GM19455 (cell line): ENCODE data around the gene ITM2C.
A peak's percentile ranks its signal among the peaks of the same experiment; 100 is the strongest.

Experiments
- ATAC-seq: cut with Tn5 transposase; IDR thresholded peaks from one replicate; pipeline ENCODE4 v1.9.1; 2021; ENCODE audit not compliant: unreplicated experiment

ITM2C gene

DNA sequence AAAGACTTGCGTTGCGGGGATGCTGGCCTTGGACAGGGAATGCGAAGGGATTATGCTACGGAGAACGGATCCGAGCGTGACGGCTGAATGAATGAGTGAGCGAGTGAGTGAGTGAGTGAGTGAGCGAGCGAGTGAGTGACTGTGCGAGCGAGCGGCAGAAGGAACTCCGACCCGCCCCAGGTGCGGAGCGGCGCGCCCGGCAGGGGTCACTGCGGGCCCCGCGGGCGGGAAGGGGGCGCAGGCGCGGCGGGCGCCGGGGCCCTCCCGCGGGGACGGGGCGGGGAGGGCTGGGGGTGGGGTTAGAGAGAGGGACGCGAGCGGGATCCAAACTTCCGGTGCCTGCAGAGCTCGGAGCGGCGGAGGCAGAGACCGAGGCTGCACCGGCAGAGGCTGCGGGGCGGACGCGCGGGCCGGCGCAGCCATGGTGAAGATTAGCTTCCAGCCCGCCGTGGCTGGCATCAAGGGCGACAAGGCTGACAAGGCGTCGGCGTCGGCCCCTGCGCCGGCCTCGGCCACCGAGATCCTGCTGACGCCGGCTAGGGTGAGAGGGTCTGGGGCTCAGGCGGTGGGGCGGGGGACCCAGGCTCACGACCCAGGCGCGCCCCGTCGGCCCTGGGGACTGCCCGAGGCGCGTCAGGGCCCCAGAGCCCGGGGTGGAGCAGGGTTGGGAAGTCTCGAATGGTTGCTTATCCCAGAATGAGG lies at the start of gene ITM2C:
Gene ITM2C, plus strand, starts transcription at position 338 of the 702 bp plus-strand sequence. Its CDS starts 84 bp downstream, at position 422.
- ATAC-seq = peak; percentile 83

DNA sequence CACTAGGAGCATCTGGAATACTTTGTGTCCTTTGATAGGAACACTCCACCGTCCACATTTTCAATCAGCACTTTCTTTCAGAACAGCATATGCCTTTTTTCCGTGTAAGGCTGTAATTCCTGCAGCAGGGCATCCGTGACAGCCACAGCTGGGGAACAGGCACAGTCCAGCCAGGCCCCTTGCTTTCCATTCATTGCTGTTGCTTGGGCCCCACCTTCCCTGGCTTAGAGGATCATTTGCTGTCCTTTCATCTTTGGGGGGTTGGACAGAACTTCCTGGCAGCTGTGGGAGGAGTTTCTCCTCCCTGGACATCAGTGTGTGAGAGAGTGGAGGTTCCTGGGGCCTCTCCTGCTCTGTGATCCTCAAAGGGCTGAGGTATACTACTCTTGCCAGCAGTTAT lies 49.7 kb upstream of the ITM2C start:
- no peak for ATAC-seq

GRCh38 chr2:230816735-230817134 lies 48.0 kb upstream of the ITM2C start:
- no peak for ATAC-seq

- ATAC-seq = no peak
These were observed 45.3 kb upstream of the ITM2C start for GRCh38 chr2:230819433-230819832.

DNA sequence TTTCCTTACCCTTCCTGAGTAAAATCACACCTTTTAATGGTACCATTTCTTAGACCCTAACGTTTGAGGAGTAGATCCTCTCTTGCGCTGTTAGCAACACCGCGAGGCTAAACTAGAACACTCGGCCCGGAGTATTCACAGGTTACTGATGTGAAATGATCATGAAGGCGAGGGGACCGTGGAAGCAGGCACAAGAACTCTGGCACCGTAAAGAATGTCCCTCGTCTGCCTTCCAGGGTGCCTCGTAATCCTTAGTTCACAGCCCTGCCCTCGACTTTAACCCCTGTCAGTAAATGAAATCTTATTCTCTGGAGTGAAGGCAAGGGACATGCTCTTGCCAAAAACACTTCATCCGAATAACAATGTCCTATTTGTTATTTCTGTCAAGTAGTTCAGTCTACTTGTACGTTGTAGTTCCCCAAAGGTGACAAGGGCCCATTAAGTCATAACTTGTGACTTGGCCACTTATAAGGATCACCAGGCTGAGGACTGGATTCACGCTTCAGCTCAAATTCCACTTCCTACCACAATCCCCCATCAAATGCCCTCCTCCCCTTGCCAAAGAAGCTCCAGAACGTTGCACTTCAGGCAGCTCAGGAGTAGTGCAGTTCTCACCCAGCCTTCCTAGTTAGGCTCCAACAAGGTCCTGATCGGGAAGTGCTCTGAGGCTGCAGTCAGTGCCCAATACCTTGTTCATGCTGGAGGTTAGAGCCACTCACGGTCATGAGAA lies 43.3 kb upstream of the ITM2C start:
- no peak for ATAC-seq

- no peak for ATAC-seq
These were observed 42.7 kb upstream of the ITM2C start for GRCh38 chr2:230821991-230822520.

DNA sequence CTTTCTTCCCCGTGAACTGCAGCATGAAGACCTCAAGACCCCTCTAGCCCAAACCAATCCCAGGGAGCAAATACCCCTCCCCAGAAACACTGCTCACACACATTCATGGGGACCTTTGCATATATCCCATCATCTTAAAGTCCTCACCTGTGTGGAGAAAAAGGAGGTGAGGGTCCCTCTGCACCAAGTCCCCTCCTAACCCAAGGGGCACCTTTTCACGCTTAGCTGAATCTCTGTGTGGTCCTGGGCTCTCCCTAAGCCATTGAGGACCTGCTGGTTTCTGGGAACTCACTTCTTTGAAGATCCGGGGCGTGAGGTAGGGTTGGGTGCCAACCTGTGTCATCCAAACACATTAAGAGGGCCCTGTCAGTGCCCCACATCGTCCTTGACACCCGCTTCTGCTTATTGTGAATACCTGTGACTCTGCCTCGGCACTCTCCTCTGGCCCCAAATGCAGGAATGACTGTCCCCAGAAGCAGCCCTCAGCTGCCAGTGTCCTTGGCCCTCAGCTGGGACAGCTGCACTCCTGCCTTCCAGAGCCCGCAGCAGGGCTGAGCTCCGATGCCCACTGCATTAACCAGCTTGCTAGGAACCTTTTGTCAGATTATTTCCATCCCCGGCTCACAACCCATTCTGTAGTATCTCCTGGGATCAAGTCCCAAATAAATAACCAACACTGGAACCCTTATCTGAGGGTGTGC lies 41.3 kb upstream of the ITM2C start:
- ATAC-seq = no peak

GRCh38 chr2:230824406-230824978 lies 40.2 kb upstream of the ITM2C start:
- ATAC-seq = no peak

DNA sequence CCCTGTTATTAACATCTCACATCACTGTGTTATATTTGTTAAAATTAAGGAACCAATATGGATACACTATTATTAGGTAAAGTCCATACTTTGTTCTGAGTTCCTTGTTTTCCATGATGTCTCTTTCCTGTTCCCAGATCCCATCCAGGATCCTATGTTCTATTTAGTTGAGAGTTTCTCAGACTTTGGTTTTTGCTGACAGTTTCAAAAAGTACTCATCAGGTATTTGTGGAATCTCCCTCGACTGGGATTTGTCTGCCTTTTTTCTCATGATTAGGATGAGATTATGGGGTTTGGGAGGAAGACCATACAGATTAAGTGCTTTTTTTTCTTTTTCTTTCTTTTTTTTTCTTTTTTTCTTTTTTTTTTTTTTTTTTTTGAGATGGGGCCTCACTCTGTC lies 39.4 kb upstream of the ITM2C start:
- no peak for ATAC-seq

DNA sequence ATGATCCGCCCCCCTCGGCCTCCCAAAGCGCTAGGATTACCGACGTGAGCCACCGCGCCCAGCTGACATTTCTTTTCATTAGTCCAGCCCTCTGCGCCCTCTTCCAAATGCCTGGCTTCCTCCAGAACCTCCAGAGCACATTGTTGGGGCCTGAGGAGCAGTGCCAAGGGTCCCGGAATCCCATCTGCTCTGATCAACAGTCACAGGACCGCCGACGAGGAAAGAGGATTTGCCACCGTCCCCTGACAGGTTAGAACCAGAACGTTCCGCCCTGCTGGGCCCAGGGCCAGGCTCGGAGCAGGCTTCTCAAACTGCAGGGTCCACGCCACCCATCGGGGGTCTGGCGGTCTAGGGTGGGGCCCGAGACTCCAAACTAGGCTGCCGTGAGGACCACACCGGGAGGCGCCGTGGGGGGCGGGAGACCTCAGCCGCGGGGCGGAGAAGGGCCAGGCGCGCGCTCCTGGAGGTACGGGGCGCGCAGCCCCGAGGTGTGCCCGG lies 36.9 kb upstream of the ITM2C start:
- no peak for ATAC-seq

DNA sequence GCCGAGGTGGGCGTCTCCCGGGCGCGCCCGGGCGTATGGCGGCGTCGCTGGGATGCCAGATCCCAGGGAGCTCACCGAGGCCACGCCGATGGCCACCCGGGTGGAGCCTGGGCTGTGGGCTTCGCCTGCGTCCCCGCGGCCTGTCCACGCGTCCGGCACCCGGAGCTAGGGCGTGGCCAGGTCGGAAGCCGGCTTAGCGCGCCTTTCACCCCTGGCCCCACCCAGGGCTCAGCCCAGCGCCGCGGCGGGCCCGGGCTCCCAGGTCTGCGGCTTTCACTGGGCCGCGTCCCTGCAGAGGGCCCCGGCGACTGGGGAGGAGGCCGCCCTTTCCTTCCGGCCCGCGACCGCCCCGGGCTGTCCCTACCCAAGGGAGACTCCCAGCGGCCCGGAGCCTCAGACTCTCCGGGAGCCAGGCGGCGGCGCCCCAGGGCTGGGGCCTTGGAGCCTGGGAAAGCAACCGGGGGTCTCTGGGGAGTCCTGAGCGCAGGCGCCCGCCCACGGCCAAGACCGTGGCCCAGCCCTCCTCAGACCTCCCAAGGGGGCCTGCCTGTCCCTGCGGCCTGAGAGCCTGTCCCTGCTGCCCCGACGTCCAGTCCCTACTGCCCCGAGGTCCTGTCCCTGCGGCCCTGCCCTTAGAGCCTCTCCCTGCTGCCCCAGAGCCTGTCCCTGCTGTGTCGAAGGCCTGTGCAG lies 36.3 kb upstream of the ITM2C start:
- ATAC-seq = no peak

DNA sequence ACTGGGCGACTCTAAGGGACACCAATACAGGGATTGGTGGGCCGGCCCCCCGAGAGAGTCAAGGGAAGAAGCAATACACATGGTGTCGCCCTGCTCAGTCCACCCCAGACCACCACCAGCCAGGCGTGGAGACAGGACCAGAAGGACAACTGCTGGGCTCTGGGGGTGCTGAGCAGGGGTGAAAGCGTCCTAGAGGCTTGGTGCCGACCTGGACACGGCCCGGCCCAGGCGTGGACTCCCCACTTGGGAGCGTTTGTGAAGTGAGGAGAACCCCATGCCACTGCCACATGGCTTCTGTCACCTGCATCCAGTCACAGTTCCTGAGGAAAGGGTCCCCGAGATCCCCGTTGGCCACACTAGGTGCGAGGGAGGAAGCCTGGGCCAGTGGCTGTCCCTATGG lies 35.4 kb upstream of the ITM2C start:
- ATAC-seq = no peak

DNA sequence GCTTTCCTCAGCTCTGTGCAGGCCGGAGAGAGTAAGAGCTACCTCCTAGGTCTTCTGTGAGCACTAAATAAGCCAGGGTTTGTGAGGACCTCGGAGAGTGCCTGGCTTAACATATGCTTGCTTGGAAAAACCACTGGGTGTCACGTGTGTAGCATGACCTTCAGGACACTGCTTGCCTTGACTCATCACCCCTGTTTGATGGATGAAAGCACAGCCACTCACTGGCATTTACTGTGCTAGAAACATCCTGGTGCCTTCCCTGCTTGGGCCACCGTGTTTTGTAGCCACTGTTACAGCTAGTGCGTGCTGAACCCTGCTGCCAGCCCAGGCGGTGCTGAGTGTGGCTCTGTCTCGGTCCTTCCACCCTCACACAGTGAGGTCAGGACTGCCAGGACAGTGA lies 34.8 kb upstream of the ITM2C start:
- no peak for ATAC-seq

DNA sequence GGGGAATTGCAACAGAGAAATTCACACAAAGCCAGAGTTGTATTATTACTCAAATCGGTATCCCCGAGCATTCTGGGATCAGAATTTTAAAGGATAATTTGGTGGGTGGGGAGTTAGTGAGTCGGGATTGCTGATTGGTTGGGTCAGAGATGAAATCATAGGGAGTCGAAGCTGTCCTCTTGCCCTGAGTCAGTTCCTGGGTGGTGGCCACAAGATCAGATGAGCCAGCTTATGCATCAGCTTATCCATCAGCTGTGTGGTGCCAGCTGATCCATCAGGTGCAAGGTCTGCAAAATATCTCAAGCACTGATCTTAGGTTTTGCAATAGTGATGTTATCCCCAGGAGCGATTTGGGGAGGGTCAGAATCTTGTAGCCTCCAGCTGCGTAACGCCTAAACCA lies 34.3 kb upstream of the ITM2C start:
- ATAC-seq = no peak

GRCh38 chr2:230840301-230840700 lies 24.4 kb upstream of the ITM2C start:
- ATAC-seq = no peak

GRCh38 chr2:230842473-230842872 lies 22.3 kb upstream of the ITM2C start:
- no peak for ATAC-seq

GRCh38 chr2:230843132-230843531 lies 21.6 kb upstream of the ITM2C start:
- ATAC-seq = no peak

- ATAC-seq = no peak
These were observed 18.4 kb upstream of the ITM2C start for GRCh38 chr2:230846360-230846759.

DNA sequence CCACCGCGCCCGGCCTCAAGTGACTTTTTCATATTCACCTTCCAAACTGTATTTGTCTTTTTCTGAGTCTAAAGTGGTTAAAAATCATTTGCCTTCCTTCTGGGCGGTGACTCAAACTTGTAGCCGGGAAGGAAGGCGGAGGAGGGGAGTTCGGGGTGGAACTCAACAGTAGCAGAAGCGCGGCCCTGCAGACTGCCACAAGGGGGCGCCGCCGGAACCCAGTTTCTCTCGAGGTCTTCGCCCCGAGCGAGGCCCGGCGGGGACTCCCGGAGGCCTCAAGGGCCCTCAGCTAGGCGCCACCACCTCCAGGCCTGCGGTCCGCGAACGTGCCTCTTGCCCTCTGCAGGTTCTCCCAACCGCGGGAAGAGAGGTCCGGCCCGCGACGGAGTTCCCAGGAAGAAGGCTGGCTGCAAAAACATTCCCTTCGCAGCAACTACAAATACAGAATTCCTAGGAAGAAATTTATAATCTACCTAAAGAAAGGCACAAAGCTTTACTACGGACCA lies 16.8 kb upstream of the ITM2C start:
- ATAC-seq = peak; percentile 88

DNA sequence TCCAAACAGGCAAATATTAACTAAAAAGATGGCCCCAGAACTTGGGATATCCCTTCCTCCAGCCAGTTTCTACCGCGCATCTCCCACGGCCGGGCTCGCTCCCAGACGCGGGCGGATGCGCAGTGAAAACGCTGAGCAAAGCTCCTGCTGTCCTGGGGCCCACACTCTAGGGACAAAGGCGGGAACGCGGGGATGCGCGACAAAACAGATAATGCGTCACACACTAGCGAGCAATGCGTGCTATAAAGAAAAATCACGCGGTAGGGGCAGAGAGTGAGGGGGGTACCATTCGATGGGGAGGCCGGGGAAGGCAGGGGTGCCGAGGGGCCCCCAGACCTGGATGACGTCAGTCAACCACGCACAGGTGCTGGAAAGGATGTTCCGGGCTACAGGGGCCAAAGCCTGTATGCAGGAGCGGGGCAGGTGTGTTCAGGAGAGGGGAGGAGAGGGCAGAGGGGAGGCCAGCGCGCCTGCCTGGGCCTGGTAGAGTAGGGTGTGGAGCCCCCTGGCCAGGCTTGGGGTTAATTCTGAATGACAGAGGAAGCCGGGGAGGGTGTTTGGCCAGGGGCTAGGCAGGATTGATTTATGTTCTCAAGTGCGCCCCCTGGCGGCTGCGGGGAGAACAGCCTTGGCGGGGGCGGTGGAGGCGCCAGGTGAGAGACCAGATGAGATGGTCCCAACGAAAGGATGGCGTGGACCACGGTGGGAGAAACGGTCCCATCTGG lies 14.9 kb upstream of the ITM2C start:
- ATAC-seq = no peak
